CD1c-positive myeloid dendritic cell (primary cell): Measurements from ENCODE around the gene DYRK1B.
"Not testable (repeated sequence)": the region's sequence is repeated elsewhere in the genome, so short reads cannot be mapped to it uniquely, and the experiment has no call there.

Experiments
- DNase-seq: peaks from one replicate; pipeline ENCODE4 v3.0.0-alpha.2; 2016; ENCODE audit errors: extremely low spot score

Gene DYRK1B

DNA sequence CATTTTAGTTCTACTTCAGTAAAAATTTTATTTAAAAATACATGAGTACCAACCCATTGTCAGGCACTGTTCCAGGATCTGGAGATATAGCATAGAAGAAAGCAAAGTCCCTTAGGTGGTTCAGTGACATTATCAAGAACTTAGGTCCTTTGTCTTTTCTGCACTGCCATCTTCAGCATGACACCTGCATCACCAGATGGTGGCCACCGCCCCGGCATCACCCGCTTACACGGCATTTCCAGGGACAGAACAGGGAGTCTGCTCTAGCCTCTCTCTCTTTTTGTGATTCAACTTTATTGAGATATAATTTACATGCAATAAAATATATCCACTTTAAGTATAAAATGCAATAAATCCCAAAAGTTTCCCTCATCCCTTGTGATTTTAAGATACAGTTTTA, 23.5 kb downstream of the DYRK1B start:
- DNase-seq, result no peak

DNA sequence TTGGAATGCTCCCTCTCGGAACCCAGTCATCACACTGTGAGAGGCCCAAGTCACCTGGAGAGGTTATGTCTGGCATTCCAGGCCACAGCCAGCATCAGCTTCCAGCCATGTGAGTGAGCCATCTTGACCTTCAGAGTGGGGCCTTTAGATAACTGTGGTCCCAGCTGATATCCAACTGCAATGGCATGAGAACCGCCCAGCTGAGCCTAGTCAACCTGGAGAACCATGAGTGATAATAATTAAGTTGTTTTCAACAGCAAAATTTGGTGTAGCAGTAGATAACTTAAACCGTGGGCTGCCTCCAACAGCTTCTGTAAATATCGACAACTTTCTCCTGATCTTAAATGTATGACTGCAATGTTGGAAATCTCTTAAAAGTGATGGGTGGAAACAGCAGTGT, 24.6 kb downstream of the DYRK1B start:
- DNase-seq, result no peak

DNA sequence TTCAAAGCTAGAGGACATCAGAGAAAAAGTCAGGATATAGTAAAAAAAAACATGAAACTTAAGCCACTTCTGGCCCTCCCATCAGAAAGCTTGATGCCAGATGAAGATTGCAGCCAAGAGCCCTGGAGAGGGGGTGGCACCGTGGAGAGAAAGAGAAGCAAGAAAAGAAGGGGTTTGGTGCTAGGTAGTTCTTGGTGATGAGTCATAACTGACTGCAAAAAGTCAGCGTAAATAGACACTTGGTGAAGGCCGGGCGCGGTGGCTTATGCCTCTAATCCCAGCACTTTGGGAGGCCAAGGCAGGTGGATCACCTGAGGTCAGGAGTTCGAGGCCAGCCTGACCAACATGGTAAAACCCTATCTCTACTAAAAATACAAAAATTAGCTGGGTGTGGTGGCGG, 25.3 kb downstream of the DYRK1B start:
- DNase-seq, result not testable (repeated sequence)

DNA sequence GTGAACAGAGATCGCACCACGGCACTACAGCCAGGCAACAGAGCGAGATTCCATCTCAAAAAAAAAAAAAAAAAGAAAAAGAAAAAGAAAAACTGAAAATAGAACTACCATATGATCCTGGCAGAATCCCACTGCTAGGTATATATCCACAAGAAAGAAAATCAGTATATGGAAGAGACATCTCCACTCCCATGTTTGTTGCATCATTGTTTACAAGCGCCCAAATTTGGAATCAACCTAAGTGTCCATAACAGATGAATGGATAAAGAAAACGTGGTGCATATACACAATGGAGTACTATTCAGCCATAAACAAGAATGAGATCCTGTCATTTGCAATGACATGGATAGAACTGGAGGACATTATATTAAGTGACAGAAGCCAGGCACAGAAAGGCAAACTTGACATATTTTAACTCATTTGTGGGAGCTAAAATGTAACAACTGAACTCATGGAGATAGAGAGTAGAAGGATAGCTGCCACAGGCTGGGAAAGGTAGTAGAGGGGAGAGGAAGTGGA, 26.1 kb downstream of the DYRK1B start:
- no peak for DNase-seq

DNA sequence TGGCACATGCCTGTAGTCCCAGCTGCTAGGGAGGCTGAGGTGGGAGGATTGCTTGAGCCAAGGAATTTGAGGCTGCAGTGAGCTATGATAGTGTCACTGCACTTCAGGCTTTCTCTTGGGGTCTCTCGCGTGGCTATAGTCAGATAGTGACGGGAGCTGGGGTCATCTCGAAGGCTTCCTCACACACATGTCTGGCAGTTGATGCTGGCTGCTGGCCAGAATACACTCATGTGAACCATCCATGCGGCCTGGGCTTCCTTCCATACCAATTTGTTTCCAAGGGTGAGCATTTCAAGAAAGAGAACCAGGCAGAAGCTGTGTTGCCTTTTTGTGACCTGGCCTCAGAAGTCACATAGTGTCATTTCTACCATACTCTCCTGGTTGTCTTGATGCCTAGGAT, 28.9 kb downstream of the DYRK1B start:
- no peak for DNase-seq

DNA sequence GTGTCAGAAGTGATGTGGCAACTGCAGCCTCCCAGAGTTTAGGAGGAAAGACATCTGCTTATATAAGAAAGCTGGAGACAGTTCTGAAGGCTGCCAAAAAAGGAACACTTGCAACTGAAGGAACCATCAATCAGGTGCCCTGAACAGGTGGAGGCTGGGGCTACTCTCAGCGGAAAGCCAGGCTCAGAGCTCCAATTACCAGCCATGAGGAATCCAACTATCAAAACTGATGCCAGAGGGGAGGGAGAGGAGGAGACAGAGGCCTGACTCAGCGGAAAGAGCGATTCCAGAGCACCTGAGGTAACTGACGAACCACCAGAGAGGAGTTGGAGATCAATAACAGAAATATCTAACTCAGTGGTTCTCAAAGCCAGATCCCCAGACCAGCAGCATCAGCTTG, 31.0 kb downstream of the DYRK1B start:
- DNase-seq, result no peak

DNA sequence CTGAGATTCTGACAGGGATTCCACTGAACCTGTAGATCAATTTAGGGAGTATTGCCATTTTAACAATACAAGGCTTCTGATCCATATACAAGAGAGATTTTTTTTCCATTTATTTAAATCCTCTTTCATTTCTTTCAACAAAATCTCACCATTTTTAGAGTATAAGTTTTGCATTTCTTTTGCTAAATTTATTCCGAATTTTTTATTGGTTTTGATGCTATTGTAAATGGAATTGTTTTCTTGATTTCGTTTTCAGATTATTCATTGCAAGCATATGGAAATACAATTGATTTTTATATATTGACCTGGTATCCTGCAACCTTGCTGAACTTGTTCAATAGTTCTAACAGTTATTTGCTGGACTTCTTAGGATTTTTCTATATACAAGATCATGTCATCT, 36.9 kb downstream of the DYRK1B start:
- DNase-seq, result no peak

DNA sequence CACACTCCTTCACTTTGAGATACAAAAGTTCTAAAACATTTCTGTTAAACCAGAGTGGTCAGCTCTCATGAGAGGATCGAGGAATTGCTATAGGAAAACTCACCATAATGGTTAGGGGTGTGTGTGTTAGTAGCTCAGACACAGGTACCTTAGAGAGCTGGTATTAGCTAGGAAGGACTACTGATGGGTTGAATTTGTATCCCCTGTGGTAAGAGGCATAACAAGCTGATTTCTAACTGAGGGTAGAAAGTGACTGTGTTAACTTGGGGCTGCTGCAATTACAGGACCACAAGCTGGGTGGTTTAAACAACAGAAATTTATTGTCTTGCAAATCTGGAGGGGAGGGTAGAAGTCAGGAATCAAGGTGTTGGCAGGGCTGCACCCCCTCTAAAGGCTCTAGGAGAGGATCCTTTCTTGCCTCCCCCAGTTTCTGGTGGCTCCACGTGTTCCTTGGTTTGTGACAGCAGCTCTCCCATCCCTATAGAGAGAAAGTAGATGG, 37.9 kb downstream of the DYRK1B start:
- DNase-seq, result no peak

DNA sequence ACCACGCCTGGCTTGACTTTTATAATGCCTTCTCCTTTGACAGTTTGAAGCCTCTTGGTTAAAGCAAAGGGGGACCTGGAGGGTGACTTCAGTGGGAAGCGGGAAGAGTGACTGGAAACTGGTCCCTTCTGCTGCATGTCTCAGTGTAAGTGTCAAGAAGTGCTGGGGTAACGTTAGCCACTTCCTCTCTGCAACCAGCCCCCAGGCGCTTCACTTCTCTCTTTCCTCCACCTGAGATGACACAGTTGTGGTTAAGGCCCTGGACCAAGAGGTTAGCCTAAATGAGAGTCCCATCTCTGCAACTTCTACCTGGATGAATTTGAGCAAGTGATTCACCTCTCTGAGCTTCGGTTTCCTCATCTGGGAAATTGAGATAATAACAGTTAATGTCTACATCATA, 39.0 kb downstream of the DYRK1B start:
- DNase-seq, result no peak

DNA sequence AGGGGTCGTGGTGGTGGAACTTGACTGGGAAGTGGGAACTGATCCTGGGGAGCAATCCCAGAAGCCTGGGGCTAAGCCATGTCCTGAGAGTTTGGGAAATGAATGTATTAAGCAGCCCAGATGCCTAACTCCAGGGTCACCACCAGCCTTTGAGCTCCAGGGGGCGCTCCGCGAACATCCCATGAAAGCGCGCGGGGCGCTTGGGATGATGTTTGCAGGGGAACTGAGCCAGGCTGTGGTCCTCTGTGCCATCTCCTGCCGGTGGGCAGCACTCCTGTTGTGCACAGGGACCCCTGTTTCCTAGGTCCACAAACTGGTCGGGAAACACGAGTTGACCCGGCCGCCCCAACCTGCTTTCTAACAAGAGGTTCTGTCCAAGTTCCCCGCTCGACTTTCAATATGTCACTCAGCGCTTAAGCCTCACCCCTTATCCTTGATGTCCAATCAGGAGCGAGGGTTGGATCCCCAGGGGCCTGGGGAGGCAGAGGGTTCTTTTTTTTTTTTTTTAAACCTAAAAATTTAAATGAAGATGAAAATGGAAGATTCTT, 40.9 kb downstream of the DYRK1B start:
- peak; percentile 78 for DNase-seq

DNA sequence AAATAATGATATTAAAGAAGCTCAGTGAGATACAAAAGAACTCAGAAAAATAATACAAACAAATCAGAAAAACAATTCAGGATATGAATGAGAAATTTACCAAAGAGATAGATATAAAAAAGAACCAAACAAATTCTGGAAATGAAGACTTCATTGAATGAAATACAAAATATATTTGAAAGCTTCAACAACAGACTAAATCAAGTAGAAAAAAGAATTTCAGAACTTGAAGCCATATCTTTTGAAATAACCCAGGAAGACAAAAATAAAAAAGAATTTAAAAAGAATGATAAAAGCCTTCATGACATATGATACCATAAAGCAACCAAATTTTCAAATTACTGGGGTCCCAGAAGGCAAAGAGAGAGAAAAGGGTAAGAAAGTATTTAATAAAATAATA, 45.7 kb downstream of the DYRK1B start:
- DNase-seq, result no peak

DNA sequence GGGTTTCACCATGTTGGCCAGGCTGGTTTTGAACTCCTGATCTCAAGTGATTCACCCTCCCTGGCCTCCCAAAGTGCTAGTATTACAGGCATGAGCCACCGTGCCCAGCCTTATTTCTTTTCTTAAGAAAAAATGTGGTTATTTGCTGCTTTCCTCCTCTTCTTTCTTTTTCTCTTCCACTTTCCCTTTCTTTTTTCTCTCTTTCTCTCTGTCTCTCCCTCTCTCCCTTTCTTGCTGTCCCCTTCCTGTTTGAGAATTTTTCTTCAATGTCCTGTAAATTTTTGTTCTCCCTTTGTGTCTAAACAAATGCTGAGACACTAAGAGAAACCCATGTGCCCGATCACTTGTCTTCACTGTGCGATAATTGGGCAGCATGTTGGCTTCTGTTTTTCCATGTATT, 53.1 kb downstream of the DYRK1B start:
- no peak for DNase-seq

DNA sequence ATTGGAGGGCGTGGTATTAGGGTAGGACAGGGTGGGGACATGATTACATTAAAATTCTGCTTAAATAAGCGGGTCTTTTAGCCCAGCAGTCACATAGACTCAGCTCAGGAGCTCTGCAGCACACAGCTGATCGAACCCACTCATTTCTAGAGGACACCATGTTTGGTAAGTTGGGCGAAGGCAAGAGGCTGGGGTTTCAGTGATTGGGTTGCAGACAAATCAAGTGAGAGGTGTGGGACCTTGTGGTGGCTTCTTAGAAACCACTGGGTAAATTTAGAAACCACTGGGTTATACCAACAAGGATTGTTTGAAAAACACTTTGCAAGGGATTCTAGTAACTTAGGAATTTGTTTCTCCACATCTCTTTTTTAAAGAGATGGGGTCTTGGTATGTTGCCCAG, 55.2 kb downstream of the DYRK1B start, which contains the start of gene LEUTX:
Gene LEUTX (plus strand): TSS at position 92 of the 400 bp plus-strand sequence. CDS start 67 bp downstream, at position 159.
- DNase-seq, result no peak
